Measurements from ENCODE around the gene LINGO1. TPM values are rescaled to one million over a fixed set of nuclear protein-coding genes. Genes with fewer than 3 reads are reported as not detected.

LINGO1 gene
- polyA plus RNA-seq, 3 donors = not detected

- H3K27ac ChIP-seq (ENCODE audit: low read depth in 1 of 2, low read length in 2 of 2) = no peak overlapping the region
- H3K4me2 ChIP-seq (replicated peaks; ENCODE audit: extremely low read depth, low read length, poor library complexity, severe bottlenecking) = no peak overlapping the region
- no peak overlapping the region for H2AFZ ChIP-seq (ENCODE audit: insufficient read depth, low read depth, low read length, poor library complexity, severe bottlenecking)
- H3K27me3 ChIP-seq (ENCODE audit: control insufficient read depth in 2 of 2, insufficient read depth in 2 of 2, low read length in 2 of 2) = no peaks in the 10 kb centered on the region
- no peaks in the 10 kb centered on the region for H3K9me3 ChIP-seq (replicated peaks in 1 of 2; ENCODE audit: control insufficient read depth in 1 of 2, insufficient read depth in 1 of 2, low read length in 2 of 2)
- H3K36me3 Mint-ChIP-seq = no peaks in the 10 kb centered on the region
- no peaks in the 10 kb centered on the region for H3K36me3 ChIP-seq (replicated peaks in 1 of 2; ENCODE audit: control insufficient read depth in 1 of 2, insufficient read depth in 2 of 2, low read length in 2 of 2)
- no peaks in the 10 kb centered on the region for H4K20me1 ChIP-seq (ENCODE audit: insufficient read depth, low read length)
- no peaks in the 10 kb centered on the region for H3K4me1 ChIP-seq (ENCODE audit: control insufficient read depth in 1 of 2, insufficient read depth in 2 of 2, low read length in 2 of 2)
- no peaks in the 10 kb centered on the region for H3K4me1 Mint-ChIP-seq
- H3K27ac Mint-ChIP-seq = no peak overlapping the region
- peaks cover 0 to 5% (median 0%) of the 10 kb centered on the region in 7 donors for H3K9me3 Mint-ChIP-seq
- H3K4me3 Mint-ChIP-seq = no peak overlapping the region
- intact Hi-C loops (cut with micrococcal nuclease) = no loop called here
- H3K4me3 ChIP-seq (replicated peaks in 1 of 3; ENCODE audit: low read depth in 2 of 3, low read length in 3 of 3) = no peak overlapping the region
- no peak for TF ChIP-seq CTCF (IDR thresholded peaks at IDR 0.05)
- 95% methylated on average over 21 of the region's 23 CpGs for WGBS (ENCODE audit: insufficient coverage)
- no peak overlapping the region for H3K9ac ChIP-seq (ENCODE audit: insufficient read depth, low read length, poor library complexity, severe bottlenecking)
- H3K27me3 Mint-ChIP-seq (ENCODE audit: low read depth in 3 of 3) = peaks cover 2 to 6% (median 2%) of the 10 kb centered on the region in 3 donors
- no peaks in the 10 kb centered on the region for H3K79me2 ChIP-seq (ENCODE audit: insufficient read depth, low read length)
- no peak for DNase-seq
Observed at GRCh38 chr15:77613814-77614213, 18.9 kb downstream of the LINGO1 start.

- no peaks in the 10 kb centered on the region for H3K36me3 Mint-ChIP-seq
Observed at GRCh38 chr15:77612958-77613601, 19.6 kb downstream of the LINGO1 start.

More at GRCh38 chr15:77612958-77613601, 19.6 kb downstream of the LINGO1 start:
- no CpG with 5 or more reads among the region's 8 CpGs for WGBS (ENCODE audit: insufficient coverage)
- DNase-seq = no peak
- Mint-ChIP-seq H3K27ac (no peak overlapping the region), H3K27me3 (ENCODE audit: low read depth in 3 of 3) (peaks cover 2 to 4% (median 2%) of the 10 kb centered on the region in 3 donors), H3K4me3 (no peak overlapping the region), H3K9me3 (peaks cover 0 to 5% (median 0%) of the 10 kb centered on the region in 7 donors), H3K4me1 (no peaks in the 10 kb centered on the region)
- Histone ChIP-seq H3K36me3 (replicated peaks in 1 of 2; ENCODE audit: control insufficient read depth in 1 of 2, insufficient read depth in 2 of 2, low read length in 2 of 2) (no peaks in the 10 kb centered on the region), H3K4me2 (replicated peaks; ENCODE audit: extremely low read depth, low read length, poor library complexity, severe bottlenecking) (no peak overlapping the region), H3K27me3 (ENCODE audit: control insufficient read depth in 2 of 2, insufficient read depth in 2 of 2, low read length in 2 of 2) (no peaks in the 10 kb centered on the region), H3K9ac (ENCODE audit: insufficient read depth, low read length, poor library complexity, severe bottlenecking) (no peak overlapping the region), H3K27ac (ENCODE audit: low read depth in 1 of 2, low read length in 2 of 2) (no peak overlapping the region), H3K9me3 (replicated peaks in 1 of 2; ENCODE audit: control insufficient read depth in 1 of 2, insufficient read depth in 1 of 2, low read length in 2 of 2) (no peaks in the 10 kb centered on the region), H2AFZ (ENCODE audit: insufficient read depth, low read depth, low read length, poor library complexity, severe bottlenecking) (no peak overlapping the region), H3K4me1 (ENCODE audit: control insufficient read depth in 1 of 2, insufficient read depth in 2 of 2, low read length in 2 of 2) (no peaks in the 10 kb centered on the region), H3K79me2 (ENCODE audit: insufficient read depth, low read length) (no peaks in the 10 kb centered on the region), H3K4me3 (replicated peaks in 1 of 3; ENCODE audit: low read depth in 2 of 3, low read length in 3 of 3) (no peak overlapping the region), H4K20me1 (ENCODE audit: insufficient read depth, low read length) (no peaks in the 10 kb centered on the region)
- intact Hi-C loops (cut with micrococcal nuclease) = no loop called here
- no peak for TF ChIP-seq CTCF (IDR thresholded peaks at IDR 0.05)

Data from CD14-positive monocyte (primary cell).